GM21717 (cell line): ENCODE results near the gene PIK3CD.

Experiments used
- ATAC-seq: cut with Tn5 transposase; IDR thresholded peaks from one replicate; pipeline ENCODE4 v1.9.1; 2021; ENCODE audit warnings: mild to moderate bottlenecking, moderate library complexity; ENCODE audit not compliant: unreplicated experiment

PIK3CD gene

GRCh38 chr1:9716404-9717192, 65.1 kb downstream of the PIK3CD start:
- ATAC-seq = no peak

GRCh38 chr1:9717193-9718005, 65.9 kb downstream of the PIK3CD start:
- no peak for ATAC-seq

DNA sequence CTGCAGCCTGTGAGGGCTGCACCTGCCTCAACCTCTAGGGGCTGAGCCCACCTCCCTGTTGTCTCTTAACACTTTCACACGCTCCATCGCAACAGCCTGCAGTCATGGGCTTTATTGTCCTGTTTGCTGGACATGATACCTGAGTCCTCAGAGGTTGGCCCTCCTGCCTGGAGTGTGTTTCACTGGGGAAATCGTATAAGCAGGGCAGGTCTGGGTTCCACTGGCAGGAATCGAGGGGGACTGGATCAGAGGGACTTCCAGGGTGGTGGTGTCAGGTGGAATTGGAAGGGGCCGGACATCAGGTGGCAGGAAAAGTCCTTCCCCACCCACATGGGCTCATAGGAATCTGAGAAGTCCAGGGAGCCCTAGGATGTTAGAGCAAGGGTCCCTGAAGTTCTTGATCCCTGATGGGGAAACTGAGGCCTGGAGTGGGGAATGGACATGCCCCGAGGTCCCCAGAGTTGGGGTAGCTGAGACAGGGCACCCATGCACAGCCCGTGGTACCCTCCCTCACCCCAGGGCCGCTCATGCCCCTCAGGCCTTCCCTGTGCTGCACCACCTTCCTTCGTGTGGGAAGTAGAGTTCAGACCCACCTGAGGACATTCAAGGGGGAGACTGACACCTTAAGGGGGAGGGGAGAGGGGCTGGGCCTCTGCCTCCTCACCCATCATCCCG, 66.6 kb downstream of the PIK3CD start:
- ATAC-seq = no peak

GRCh38 chr1:9719978-9720722, 68.6 kb downstream of the PIK3CD start:
- no peak for ATAC-seq

DNA sequence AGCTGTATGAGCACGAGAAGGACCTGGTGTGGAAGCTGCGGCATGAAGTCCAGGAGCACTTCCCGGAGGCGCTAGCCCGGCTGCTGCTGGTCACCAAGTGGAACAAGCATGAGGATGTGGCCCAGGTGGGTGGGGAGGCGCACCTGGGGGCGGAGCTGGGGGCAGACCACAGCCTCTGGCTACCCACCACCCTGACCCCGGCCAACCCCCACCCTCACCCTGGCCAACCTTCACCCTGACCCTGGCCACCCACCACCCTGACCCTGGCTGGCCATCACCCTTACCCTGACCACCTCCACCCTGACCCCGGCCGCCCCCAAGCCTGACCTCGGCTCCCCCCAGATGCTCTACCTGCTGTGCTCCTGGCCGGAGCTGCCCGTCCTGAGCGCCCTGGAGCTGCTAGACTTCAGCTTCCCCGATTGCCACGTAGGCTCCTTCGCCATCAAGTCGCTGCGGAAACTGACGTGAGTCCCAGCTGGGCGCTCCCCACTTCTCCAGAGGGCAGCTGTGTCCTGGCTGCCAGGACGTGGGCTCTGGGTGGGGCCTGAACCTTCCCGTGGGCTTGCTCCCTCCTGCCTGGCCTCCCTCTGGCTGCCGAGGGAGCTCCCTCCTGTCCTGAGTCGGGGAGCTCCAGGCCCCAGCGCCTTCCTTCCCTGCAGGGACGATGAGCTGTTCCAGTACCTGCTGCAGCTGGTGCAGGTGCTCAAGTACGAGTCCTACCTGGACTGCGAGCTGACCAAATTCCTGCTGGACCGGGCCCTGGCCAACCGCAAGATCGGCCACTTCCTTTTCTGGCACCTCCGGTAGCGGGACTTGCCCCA, 69.5 kb downstream of the PIK3CD start:
- no peak for ATAC-seq

DNA sequence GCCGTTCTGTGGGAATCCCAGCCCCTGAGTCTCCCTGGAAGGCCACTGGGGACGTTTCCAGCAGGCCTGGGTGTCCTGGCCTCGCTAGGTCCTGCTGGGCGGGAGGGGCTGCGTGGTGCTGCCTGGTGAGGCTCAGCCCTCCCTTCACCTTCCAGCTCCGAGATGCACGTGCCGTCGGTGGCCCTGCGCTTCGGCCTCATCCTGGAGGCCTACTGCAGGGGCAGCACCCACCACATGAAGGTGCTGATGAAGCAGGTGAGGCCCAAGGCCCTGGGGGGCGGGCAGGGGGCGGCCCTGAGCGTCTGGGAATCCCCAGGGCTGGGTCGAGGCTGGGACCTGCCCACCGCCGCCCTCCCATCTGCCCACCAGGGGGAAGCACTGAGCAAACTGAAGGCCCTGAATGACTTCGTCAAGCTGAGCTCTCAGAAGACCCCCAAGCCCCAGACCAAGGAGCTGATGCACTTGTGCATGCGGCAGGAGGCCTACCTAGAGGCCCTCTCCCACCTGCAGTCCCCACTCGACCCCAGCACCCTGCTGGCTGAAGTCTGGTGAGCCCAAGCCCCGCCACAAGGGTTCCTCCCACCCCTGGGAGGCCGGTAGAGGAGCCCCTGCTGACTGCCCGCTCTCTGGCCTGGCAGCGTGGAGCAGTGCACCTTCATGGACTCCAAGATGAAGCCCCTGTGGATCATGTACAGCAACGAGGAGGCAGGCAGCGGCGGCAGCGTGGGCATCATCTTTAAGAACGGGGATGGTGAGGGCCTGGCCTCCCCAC, 70.3 kb downstream of the PIK3CD start:
- ATAC-seq = no peak

DNA sequence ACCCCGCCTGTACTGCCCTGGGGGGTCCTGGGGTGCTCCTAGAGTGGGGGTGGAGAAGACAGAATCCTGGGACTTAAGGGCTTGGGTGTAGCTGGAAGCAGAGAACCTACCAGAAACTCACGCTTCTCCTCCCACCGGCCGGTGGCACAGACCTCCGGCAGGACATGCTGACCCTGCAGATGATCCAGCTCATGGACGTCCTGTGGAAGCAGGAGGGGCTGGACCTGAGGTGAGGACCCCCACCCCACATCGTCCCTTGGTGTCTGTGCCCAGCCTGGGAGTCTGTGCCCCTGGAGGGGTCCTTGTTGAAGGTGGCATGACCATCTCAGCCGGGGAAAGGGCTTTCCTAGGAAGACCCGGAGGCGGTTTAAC, 70.8 kb downstream of the PIK3CD start:
- no peak for ATAC-seq

DNA sequence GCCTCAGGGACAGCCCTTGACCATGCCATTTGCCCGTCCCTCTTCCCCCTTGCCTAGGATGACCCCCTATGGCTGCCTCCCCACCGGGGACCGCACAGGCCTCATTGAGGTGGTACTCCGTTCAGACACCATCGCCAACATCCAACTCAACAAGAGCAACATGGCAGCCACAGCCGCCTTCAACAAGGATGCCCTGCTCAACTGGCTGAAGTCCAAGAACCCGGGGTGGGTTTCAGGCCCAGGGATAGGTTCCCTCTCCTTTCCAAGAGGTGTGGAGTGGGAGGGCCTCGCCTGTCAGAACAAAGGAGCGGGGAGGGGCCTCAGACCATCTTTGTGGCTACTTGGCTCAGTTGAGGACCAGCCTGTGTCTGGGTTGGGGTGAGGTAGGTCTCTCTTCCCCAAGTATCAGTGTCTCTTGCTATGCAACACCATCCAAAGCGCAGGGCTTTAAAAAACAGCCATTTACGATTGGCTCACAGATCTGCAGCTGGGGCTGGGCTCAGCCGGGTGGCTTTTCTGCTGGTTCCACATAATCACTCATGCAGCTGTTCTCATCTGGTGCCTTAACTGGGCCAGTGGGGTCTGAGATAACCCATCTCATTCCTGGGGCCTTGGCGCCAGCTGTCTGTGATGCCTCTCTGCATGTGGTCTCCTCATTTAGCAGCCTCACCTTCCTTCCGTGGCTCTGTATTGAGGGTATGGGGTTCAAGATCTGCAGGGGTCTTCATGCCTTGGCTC, 71.7 kb downstream of the PIK3CD start:
- no peak for ATAC-seq

DNA sequence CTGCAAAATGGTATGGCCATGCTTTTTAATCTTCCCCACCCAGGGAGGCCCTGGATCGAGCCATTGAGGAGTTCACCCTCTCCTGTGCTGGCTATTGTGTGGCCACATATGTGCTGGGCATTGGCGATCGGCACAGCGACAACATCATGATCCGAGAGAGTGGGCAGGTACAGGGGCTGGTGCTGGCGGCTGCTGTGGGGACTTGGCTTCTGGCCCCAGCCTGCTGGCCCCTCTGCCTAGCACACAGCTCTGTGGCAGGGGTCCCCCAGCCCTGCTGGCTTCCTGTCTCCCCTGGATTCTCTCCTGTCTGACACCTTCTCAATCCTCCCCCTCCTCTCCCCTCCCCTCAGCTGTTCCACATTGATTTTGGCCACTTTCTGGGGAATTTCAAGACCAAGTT, 72.4 kb downstream of the PIK3CD start:
- no peak for ATAC-seq

GRCh38 chr1:9724706-9725476, 73.4 kb downstream of the PIK3CD start:
- ATAC-seq = no peak

- ATAC-seq = no peak
Measured at GRCh38 chr1:9726406-9726805, 74.9 kb downstream of the PIK3CD start.

DNA sequence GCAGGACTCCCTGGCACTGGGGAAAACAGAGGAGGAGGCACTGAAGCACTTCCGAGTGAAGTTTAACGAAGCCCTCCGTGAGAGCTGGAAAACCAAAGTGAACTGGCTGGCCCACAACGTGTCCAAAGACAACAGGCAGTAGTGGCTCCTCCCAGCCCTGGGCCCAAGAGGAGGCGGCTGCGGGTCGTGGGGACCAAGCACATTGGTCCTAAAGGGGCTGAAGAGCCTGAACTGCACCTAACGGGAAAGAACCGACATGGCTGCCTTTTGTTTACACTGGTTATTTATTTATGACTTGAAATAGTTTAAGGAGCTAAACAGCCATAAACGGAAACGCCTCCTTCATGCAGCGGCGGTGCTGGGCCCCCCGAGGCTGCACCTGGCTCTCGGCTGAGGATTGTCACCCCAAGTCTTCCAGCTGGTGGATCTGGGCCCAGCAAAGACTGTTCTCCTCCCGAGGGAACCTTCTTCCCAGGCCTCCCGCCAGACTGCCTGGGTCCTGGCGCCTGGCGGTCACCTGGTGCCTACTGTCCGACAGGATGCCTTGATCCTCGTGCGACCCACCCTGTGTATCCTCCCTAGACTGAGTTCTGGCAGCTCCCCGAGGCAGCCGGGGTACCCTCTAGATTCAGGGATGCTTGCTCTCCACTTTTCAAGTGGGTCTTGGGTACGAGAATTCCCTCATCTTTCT, 75.5 kb downstream of the PIK3CD start:
- ATAC-seq = no peak

DNA sequence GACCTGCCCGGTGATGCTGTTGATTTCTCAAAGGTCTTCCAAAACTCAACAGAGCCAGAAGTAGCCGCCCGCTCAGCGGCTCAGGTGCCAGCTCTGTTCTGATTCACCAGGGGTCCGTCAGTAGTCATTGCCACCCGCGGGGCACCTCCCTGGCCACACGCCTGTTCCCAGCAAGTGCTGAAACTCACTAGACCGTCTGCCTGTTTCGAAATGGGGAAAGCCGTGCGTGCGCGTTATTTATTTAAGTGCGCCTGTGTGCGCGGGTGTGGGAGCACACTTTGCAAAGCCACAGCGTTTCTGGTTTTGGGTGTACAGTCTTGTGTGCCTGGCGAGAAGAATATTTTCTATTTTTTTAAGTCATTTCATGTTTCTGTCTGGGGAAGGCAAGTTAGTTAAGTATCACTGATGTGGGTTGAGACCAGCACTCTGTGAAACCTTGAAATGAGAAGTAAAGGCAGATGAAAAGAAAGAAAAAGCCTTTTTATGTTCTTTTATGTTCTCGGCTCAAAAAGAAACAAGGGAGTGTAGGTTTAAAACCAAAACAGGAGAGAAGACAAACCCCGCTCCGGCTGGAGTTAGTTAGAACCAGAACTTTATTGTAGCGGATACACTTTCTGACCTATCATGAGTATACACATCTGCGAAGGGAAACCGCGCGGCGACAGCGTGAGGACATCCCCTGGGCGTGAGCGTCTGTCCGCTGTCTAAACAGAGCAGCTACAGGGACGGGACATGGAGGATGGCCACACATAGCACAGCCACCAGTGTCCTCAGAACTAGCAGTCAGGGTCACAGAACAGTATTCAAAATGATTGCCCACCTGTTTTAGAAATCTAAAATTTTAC, 77.1 kb downstream of the PIK3CD start:
- ATAC-seq = no peak

GRCh38 chr1:9729523-9729922, 78.0 kb downstream of the PIK3CD start:
- no peak for ATAC-seq

GRCh38 chr1:9730096-9730901, 78.8 kb downstream of the PIK3CD start:
- no peak for ATAC-seq

DNA sequence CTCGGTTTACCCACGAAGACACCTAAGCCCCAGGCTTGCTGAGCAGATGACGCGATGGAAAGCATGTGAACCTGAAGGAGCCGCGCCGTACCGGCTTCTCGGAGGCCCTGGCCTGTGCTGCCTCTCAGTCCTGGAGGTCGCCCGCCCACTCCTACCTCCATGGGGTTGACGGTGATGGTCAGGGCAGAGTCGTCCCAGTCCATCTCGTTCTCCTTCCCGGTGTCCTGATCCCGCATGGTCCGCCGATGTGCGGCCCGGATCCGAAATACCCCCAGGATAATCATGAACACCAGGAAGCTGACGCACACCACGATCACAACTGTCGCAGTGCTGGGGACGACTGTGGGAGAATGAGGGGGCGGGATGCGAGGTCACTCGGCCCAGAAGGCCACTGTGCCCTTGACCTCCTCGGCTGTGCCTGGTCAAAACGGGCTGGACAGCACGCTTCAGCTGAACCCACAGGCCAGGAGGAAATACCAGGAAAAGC, 79.6 kb downstream of the PIK3CD start:
- ATAC-seq = no peak
